GM12865 (cell line): ENCODE results near the gene GABRR1.

Experiments used
- DNase-seq: peaks from one replicate; pipeline ENCODE4 v3.0.0; 2010; ENCODE audit warnings: low read depth
- H3K4me3 ChIP-seq: 2 replicates; pipeline ENCODE4 v1.5.1; 2011; ENCODE audit warnings: mild to moderate bottlenecking, low read depth, low read length, control low read depth
- TF ChIP-seq, protein P1 (sequence below): IDR thresholded peaks from 2 replicates; pipeline ENCODE4 v1.5.1; 2011; ENCODE audit warnings: low read length, control low read depth, low read depth, inconsistent platforms; ENCODE audit not compliant: insufficient read depth; ENCODE audit errors: missing control alignments

The GABRR1 gene

DNA sequence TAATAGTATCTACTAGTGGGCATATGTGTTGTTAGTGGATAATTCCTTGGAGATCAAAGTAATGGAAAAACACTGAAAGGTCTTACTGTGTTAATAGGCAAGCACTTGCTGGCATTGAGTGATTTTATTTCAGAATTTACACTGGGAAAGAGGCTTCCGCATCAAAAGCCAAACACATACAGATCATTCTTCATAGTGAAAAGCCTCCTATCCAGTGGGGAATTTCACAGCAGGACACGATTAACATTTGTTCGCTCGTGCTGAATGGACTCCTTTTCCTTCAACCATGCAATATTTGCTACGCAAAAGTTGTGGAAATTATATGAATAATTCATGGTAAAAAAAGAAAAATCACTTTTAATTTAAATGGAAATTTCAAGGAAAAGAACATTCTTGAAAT lies 26.4 kb downstream of the GABRR1 start:
- TF ChIP-seq, protein P1, sequence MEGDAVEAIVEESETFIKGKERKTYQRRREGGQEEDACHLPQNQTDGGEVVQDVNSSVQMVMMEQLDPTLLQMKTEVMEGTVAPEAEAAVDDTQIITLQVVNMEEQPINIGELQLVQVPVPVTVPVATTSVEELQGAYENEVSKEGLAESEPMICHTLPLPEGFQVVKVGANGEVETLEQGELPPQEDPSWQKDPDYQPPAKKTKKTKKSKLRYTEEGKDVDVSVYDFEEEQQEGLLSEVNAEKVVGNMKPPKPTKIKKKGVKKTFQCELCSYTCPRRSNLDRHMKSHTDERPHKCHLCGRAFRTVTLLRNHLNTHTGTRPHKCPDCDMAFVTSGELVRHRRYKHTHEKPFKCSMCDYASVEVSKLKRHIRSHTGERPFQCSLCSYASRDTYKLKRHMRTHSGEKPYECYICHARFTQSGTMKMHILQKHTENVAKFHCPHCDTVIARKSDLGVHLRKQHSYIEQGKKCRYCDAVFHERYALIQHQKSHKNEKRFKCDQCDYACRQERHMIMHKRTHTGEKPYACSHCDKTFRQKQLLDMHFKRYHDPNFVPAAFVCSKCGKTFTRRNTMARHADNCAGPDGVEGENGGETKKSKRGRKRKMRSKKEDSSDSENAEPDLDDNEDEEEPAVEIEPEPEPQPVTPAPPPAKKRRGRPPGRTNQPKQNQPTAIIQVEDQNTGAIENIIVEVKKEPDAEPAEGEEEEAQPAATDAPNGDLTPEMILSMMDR: no peak
- no peak overlapping the region for H3K4me3 ChIP-seq
- no peak for DNase-seq

DNA sequence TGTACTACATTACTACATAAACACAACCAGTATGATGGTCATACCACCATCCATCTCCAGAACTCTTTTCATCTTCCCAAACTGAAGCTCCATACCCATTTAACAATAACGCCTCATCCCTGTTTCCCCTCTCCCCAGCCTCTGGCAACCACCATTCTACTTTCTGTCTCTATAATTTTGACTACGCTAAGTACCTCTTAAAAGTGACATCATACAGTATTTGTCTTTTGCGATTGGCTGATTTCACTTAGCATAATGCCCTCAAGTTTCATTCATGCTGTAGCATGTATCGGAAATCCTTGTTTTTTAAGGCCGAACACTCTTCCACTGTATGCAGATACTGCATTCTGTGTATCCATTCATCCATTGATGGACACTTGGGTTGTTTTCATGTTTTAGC lies 29.7 kb downstream of the GABRR1 start:
- H3K4me3 ChIP-seq: no peak overlapping the region
- no peak for DNase-seq
- TF ChIP-seq, protein P1: no peak

DNA sequence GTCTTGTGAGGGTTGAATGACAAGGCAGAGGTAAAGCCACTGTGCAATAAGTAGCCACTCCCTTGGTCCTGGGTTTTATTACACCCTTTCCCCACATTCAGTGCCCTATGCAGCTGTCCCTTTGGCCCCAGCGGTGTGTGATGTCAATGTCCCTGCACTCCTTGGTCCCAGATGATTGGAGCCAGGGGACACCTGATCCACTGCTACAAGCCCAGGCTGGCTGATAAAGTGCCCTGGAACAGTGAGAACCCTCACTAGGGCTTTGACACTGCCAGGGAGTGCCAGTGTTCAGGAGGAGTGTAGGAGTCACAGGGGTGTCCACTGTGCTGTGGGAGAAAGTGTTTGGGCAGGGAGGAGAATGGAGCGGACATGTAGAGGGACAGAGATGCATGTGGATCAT lies 30.4 kb downstream of the GABRR1 start:
- TF ChIP-seq, protein P1: no peak

DNA sequence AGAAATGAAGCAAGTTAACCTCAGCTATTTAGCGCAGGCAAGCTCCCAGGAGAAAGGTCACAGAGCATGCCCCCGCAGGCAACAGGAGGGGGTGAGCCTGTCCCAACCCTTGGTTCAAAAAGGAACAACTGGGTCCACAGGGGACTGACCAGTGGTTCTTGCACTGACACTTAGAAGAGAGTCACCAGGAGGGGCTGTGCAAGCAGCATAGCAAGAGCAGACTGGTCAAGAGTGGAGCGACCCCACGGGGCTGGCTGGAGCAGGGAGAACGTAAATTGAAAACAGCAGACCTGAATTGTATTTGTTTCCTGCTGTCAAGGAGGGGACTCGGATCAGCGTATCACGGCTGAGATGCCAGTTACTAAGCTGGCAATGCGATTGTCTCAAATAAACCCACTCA lies 32.8 kb downstream of the GABRR1 start:
- no peak for DNase-seq
- H3K4me3 ChIP-seq: no peak overlapping the region
- TF ChIP-seq, protein P1: no peak

More for the DNA sequence above, 30.4 kb downstream of the GABRR1 start:
- no peak overlapping the region for H3K4me3 ChIP-seq
- no peak for DNase-seq

DNA sequence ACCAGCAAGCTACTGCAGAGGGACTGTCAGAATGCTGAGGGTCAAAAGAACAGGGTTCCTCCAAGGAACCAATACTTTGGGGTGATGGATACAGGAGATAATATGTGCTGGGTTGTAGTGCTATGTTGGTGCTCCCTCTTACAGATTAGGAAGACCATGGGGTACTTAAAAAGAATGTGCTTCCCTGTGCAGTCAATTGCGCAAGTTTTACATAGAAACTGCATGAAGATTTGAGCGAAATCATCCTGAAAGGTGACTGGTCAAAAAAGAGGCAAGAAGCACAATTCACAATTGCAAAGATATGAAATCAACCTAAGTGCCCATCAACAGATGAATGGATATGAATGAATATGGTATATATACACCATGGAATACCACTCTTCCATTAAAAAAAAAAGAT lies 33.9 kb downstream of the GABRR1 start:
- TF ChIP-seq, protein P1: no peak
- no peak for DNase-seq
- no peak overlapping the region for H3K4me3 ChIP-seq

DNA sequence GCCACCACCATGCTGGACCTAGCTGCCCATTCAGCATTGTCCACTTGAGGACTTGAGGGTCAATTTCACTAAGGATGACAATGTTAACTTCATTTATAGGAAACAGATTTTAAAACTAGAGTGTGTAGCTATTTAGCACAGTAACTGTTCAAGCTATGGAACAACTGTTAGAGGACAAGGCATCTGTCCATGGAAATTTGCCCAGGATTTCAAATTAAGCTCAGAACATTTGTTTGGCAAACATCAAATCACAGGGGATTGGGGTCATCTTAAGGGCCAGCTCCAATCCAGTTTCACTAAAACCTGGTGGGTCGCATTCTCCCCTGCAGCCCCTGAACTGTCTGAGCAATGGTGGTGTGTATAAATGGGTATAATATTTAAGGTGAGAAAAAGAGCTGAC lies 36.2 kb downstream of the GABRR1 start:
- no peak for DNase-seq

DNA sequence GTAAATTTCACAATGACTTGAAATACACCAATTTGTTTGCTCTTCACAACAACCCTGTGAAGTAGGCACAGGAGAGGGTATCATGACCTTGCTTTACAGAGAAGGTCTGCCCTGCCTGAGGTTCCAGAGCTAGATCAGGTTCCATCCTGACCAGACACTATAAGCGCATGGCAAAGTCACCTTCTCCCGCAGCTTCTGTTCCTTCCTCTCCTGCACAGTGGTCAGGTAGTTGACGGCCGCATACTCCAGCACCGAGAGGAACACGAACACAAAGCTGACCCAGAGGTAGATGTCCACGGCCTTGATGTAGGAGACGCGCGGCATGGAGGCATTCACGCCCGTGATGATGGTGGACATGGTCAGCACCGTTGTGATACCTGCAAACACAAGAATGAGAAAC lies 37.0 kb downstream of the GABRR1 start:
- no peak for DNase-seq
- TF ChIP-seq, protein P1: no peak
- no peak overlapping the region for H3K4me3 ChIP-seq

More for the DNA sequence above, 36.2 kb downstream of the GABRR1 start:
- no peak overlapping the region for H3K4me3 ChIP-seq
- TF ChIP-seq, protein P1: no peak
